IMR-90 (cell line): ENCODE results near the gene LEMD1.

Experiments used
- BHLHE40 ChIP-seq: fragments of 150-350 bp; IDR thresholded peaks from 2 replicates; pipeline ENCODE4 v1.6.1; 2016; ENCODE audit warnings: mild to moderate bottlenecking, low read depth, low read length
- CTCF ChIP-seq: conservative IDR thresholded peaks from 2 replicates; pipeline ENCODE4 v1.5.1; 2012; ENCODE audit warnings: mild to moderate bottlenecking, low read depth, low read length, improper control_type of control experiment
- MAFK ChIP-seq: IDR thresholded peaks from 2 replicates; pipeline ENCODE4 v1.6.1; 2012; ENCODE audit warnings: low read depth, low read length, improper control_type of control experiment
- NFE2L2 ChIP-seq: fragments of 150-350 bp; IDR thresholded peaks from 2 replicates; pipeline ENCODE4 v1.6.1; 2016; ENCODE audit warnings: low read depth, mild to moderate bottlenecking, low read length
- POLR2A ChIP-seq: IDR thresholded peaks from 2 replicates; pipeline ENCODE4 v1.6.1; 2012; ENCODE audit warnings: mild to moderate bottlenecking, low read depth, low read length
- RCOR1 ChIP-seq: IDR thresholded peaks from 2 replicates; pipeline ENCODE4 v1.6.1; 2012; ENCODE audit warnings: mild to moderate bottlenecking, low read length, improper control_type of control experiment; ENCODE audit not compliant: insufficient replicate concordance
- RFX5 ChIP-seq: IDR thresholded peaks from 2 replicates; pipeline ENCODE4 v1.8.0; 2012; ENCODE audit warnings: low read depth, mild to moderate bottlenecking, low read length, moderate library complexity
- SMC3 ChIP-seq: fragments of 150-350 bp; IDR thresholded peaks from 2 replicates; pipeline ENCODE4 v1.6.1; 2016; ENCODE audit warnings: low read depth, mild to moderate bottlenecking, antibody characterized with exemption, low read length, moderate library complexity
- USF2 ChIP-seq: fragments of 150-350 bp; IDR thresholded peaks from 2 replicates; pipeline ENCODE4 v1.6.1; 2017; ENCODE audit warnings: mild to moderate bottlenecking, antibody characterized with exemption, low read length, low read depth

GRCh38 chr1:205354259-205355074 lies 67.4 kb downstream of the LEMD1 start:
- TF ChIP-seq CTCF = peak; percentile 90
- TF ChIP-seq RFX5 = no peak
- TF ChIP-seq MAFK = no peak
- TF ChIP-seq USF2 = no peak
- TF ChIP-seq POLR2A = no peak
- no peak for TF ChIP-seq RCOR1
- no peak for TF ChIP-seq NFE2L2
- TF ChIP-seq BHLHE40 = no peak
- peak; percentile 97 for TF ChIP-seq SMC3
